ENCODE data around the gene NALCN. TPM values are rescaled to one million over a fixed set of nuclear protein-coding genes. Genes with fewer than 3 reads are reported as not detected.

Gene NALCN
- total RNA-seq, 4 donors from 2014 or later, result 0.12 to 2.0 (median 0.66) TPM

GRCh38 chr13:101408154-101408553 is 8.2 kb downstream of the NALCN start:
- Histone ChIP-seq H3K27me3 (peaks cover 7% of the 10 kb centered on the region), H3K4me1 (no peaks in the 10 kb centered on the region), H3K9me3 (no peaks in the 10 kb centered on the region), H3K36me3 (no peaks in the 10 kb centered on the region), H3K4me3 (no peak overlapping the region), H3K27ac (no peak overlapping the region)
- no peak for ATAC-seq
- TF ChIP-seq CTCF (IDR thresholded peaks at IDR 0.05), result no peak
- no peak for TF ChIP-seq POLR2AphosphoS5 (IDR thresholded peaks at IDR 0.05)
- TF ChIP-seq POLR2A (IDR thresholded peaks at IDR 0.05), result no peak
- TF ChIP-seq EP300 (IDR thresholded peaks at IDR 0.05), result no peak
- 75 to 80% methylated on average over 6 to 7 of the region's 9 CpGs for WGBS, 2 donors (ENCODE audit: low coverage in 1 of 2)

GRCh38 chr13:101406791-101407190 is 9.5 kb downstream of the NALCN start:
- Histone ChIP-seq H3K4me1 (no peaks in the 10 kb centered on the region), H3K27ac (no peak overlapping the region), H3K4me3 (no peak overlapping the region), H3K36me3 (no peaks in the 10 kb centered on the region), H3K27me3 (no peaks in the 10 kb centered on the region), H3K9me3 (no peaks in the 10 kb centered on the region)
- TF ChIP-seq POLR2A (IDR thresholded peaks at IDR 0.05) (no peak), EP300 (IDR thresholded peaks at IDR 0.05) (no peak), POLR2AphosphoS5 (IDR thresholded peaks at IDR 0.05) (no peak), CTCF (IDR thresholded peaks at IDR 0.05) (no peak)
- WGBS, 2 donors (ENCODE audit: low coverage in 1 of 2), result 58 to 80% methylated on average over 1 of the region's 1 CpG
- ATAC-seq, result no peak

- 77 to 100% methylated on average over 1 of the region's 1 CpG for WGBS, 2 donors (ENCODE audit: low coverage in 1 of 2)
- TF ChIP-seq CTCF (IDR thresholded peaks at IDR 0.05) (no peak), EP300 (IDR thresholded peaks at IDR 0.05) (no peak), POLR2AphosphoS5 (IDR thresholded peaks at IDR 0.05) (no peak), POLR2A (IDR thresholded peaks at IDR 0.05) (no peak)
- no peak for ATAC-seq
These were observed 15.1 kb downstream of the NALCN start for GRCh38 chr13:101401196-101401595.

GRCh38 chr13:101399365-101399764 is 16.9 kb downstream of the NALCN start:
- no peak overlapping the region for H3K27ac ChIP-seq
- no peak for ATAC-seq
- no peak for TF ChIP-seq EP300 (IDR thresholded peaks at IDR 0.05)
- TF ChIP-seq POLR2A (IDR thresholded peaks at IDR 0.05), result no peak
- no peak for TF ChIP-seq POLR2AphosphoS5 (IDR thresholded peaks at IDR 0.05)
- TF ChIP-seq CTCF (IDR thresholded peaks at IDR 0.05), result no peak
- H3K4me1 ChIP-seq, result no peaks in the 10 kb centered on the region
- H3K4me3 ChIP-seq, result no peak overlapping the region
- no peaks in the 10 kb centered on the region for H3K36me3 ChIP-seq
- H3K9me3 ChIP-seq, result no peaks in the 10 kb centered on the region
- no peaks in the 10 kb centered on the region for H3K27me3 ChIP-seq
- 41 to 44% methylated on average over 2 of the region's 2 CpGs for WGBS, 2 donors (ENCODE audit: low coverage in 1 of 2)

More at GRCh38 chr13:101401196-101401595, 15.1 kb downstream of the NALCN start:
- Histone ChIP-seq H3K27me3 (no peaks in the 10 kb centered on the region), H3K4me3 (no peak overlapping the region), H3K4me1 (no peaks in the 10 kb centered on the region), H3K27ac (no peak overlapping the region), H3K9me3 (no peaks in the 10 kb centered on the region), H3K36me3 (no peaks in the 10 kb centered on the region)

GRCh38 chr13:101398920-101399319 is 17.4 kb downstream of the NALCN start:
- H3K4me3 ChIP-seq, result no peak overlapping the region
- no peaks in the 10 kb centered on the region for H3K9me3 ChIP-seq
- H3K36me3 ChIP-seq, result no peaks in the 10 kb centered on the region
- H3K27me3 ChIP-seq, result no peaks in the 10 kb centered on the region
- no peak for ATAC-seq
- no peak overlapping the region for H3K27ac ChIP-seq
- TF ChIP-seq CTCF (IDR thresholded peaks at IDR 0.05) (no peak), POLR2AphosphoS5 (IDR thresholded peaks at IDR 0.05) (no peak), POLR2A (IDR thresholded peaks at IDR 0.05) (no peak), EP300 (IDR thresholded peaks at IDR 0.05) (no peak)
- H3K4me1 ChIP-seq, result no peaks in the 10 kb centered on the region
- 75 to 100% methylated on average over 2 of the region's 2 CpGs for WGBS, 2 donors (ENCODE audit: low coverage in 1 of 2)

Data from gastroesophageal sphincter (tissue), 4 donors.